H1 (cell line): Measurements from ENCODE around the gene CCSAP. TPM values are rescaled to one million over a fixed set of nuclear protein-coding genes. Genes with fewer than 3 reads are reported as not detected.

Source experiments
- ASH2L ChIP-seq: fragments of 200-600, 300-600 bp; sonication (generic); IDR thresholded peaks from one replicate; pipeline ENCODE4 v1.7.1; 2017; ENCODE audit warnings: low read length
- ATF3 ChIP-seq: IDR thresholded peaks from 2 replicates; pipeline ENCODE4 v1.6.1; 2011; ENCODE audit warnings: low read depth, mild to moderate bottlenecking, low read length; ENCODE audit not compliant: insufficient read depth
- BCL11A ChIP-seq, 2 experiments: IDR thresholded peaks; one replicate each; pipeline ENCODE4 v1.6.1; 2011; ENCODE audit warnings: low read depth in 2 of 2, low read length in 2 of 2, mild to moderate bottlenecking in 2 of 2
- EZH2 ChIP-seq: fragments of 200-600 bp; sonication (generic); IDR thresholded peaks from 2 replicates; pipeline ENCODE4 v1.7.1; 2012; ENCODE audit warnings: low read depth, mild to moderate bottlenecking, moderate library complexity, low read length, inconsistent platforms; ENCODE audit not compliant: severe bottlenecking
- KDM1A ChIP-seq: fragments of 200-600, 300-600 bp; sonication (generic); IDR thresholded peaks from 2 replicates; pipeline ENCODE4 v1.7.1; 2016; ENCODE audit warnings: mild to moderate bottlenecking, low read length, borderline replicate concordance
- RAD21 ChIP-seq, 2 experiments: IDR thresholded peaks in 1 of 2; conservative IDR thresholded peaks in 1 of 2; 2 replicates each; pipeline ENCODE4 v1.6.1; 2011; ENCODE audit warnings: low read depth in 2 of 2, low read length in 2 of 2, improper control_type of control experiment in 1 of 2, inconsistent platforms in 1 of 2, mild to moderate bottlenecking in 1 of 2, moderate library complexity in 1 of 2
- TCF12 ChIP-seq: IDR thresholded peaks from 2 replicates; pipeline ENCODE4 v1.6.1; 2011; ENCODE audit warnings: low read depth, mild to moderate bottlenecking, low read length
- ZNF274 ChIP-seq: IDR thresholded peaks from 2 replicates; pipeline ENCODE4 v1.7.0; 2012; ENCODE audit warnings: low read length, borderline replicate concordance; ENCODE audit errors: extremely low read depth
- polyA plus RNA-seq, 7 experiments: library from polyadenylated mRNA; depleted of rRNA in 3 of 7; stranded (reverse) in 5 of 7; unstranded in 2 of 7; fragments of >200 nt in 5 of 7; fragments of 200-250 nt in 2 of 7; gene quantifications; 1 replicate in 5 of 7; 2 replicates in 1 of 7; 4 replicates in 1 of 7; pipeline versions ENCODE4 v1.2.1 to v1.2.3, GENCODE V29; 2011 to 2013; ENCODE audit warnings: missing spikeins in 2 of 7, mixed read lengths in 2 of 7
- total RNA-seq: library from RNA; stranded (reverse); fragmentation: NEBNext Ultra II Directional; extraction: Animal tissue kit (Norgen Biotek cat#: 25700); gene quantifications from 2 replicates; pipeline ENCODE4 v1.2.1, GENCODE V29; 2021

The CCSAP gene
- total and polyA plus RNA-seq, 2 of the 8 experiments (the other 6 are each of a cell fraction or from before 2014, with no cell fraction given) = 3.5 to 17.2 TPM

GRCh38 chr1:229334269-229334668 is 8.6 kb downstream of the CCSAP start (continued):
- TF ChIP-seq KDM1A = no peak
- no peak for TF ChIP-seq RAD21 (IDR thresholded peaks at IDR 0.05 in 1 of 2, conservative IDR thresholded peaks at IDR 0.05 in 1 of 2; ENCODE audit: low read depth in 2 of 2, low read length in 2 of 2)
- TF ChIP-seq BCL11A (IDR thresholded peaks at IDR 0.05; ENCODE audit: low read depth in 2 of 2, low read length in 2 of 2) = no peak
- no peak for TF ChIP-seq ATF3
- no peak for TF ChIP-seq ZNF274
- no peak for TF ChIP-seq ASH2L
- no peak for TF ChIP-seq EZH2
- no peak for TF ChIP-seq TCF12
